ENCODE data around the gene PTPRZ1. TPM values are rescaled to one million over a fixed set of nuclear protein-coding genes. Genes with fewer than 3 reads are reported as not detected.

The PTPRZ1 gene
- total and polyA plus RNA-seq, 2 of the 4 experiments (the other 2 are of a cell fraction): not detected

DNA sequence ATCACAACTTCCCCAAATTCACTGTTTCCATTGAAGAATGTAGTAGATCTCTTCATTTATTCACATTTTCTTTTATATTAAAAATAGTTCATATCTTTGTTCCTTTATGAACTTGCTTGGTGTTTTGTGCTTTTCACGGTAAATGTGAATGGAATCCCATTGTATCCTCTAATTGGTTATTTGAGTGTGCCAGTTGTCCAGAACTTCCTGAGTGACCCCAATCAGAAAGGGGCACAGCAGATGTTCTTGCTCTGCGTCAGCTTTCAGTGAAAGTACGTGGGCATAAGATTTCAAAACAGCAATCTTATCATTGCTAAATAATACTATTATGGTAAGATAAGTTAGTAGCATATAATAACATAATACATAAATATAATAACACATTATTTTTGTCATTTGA lies 47.0 kb downstream of the PTPRZ1 start:
- in situ Hi-C loops (cut with MboI; ENCODE audit: low sequenced_read_pairs) (no loop called here), dilution Hi-C loops (cut with HindIII; ENCODE audit: low sequenced_read_pairs, unreplicated experiment) (no loop called here), intact Hi-C loops (cut with micrococcal nuclease) (no loop called here)
- no peak overlapping the region for H2AFZ ChIP-seq (replicated peaks; ENCODE audit: low read length, poor library complexity)
- no TSS peak for BruUV-seq (replicated peaks)
- no peak overlapping the region for H4K5ac ChIP-seq (ENCODE audit: low read depth, low read length)
- no peaks in the 10 kb centered on the region for H3K36me3 ChIP-seq (ENCODE audit: control insufficient read depth, insufficient read depth, low read length)
- H3K4ac ChIP-seq (ENCODE audit: low read depth, low read length): no peak overlapping the region
- H2BK15ac ChIP-seq (ENCODE audit: low read depth, low read length): no peak overlapping the region
- no peak overlapping the region for H3K4me2 ChIP-seq (ENCODE audit: low read depth, low read length)
- no peaks in the 10 kb centered on the region for H3K79me1 ChIP-seq (ENCODE audit: low read depth in 1 of 2, low read length in 2 of 2)
- no peaks in the 10 kb centered on the region for H3K4me1 ChIP-seq (ENCODE audit: control insufficient read depth, insufficient read depth, low read length)
- ChIA-PET POLR2A (ENCODE audit: unreplicated experiment) (no interaction called here), CTCF (no interaction called here)
- DNase-seq (no peak), ATAC-seq (ENCODE audit: low read depth) (no peak)
- H3K27me3 ChIP-seq (ENCODE audit: control insufficient read depth, insufficient read depth, low read length): no peaks in the 10 kb centered on the region
- no peak overlapping the region for H3K23ac ChIP-seq (ENCODE audit: low read depth, low read length)
- H3K9ac ChIP-seq (ENCODE audit: low read depth, low read length): no peak overlapping the region
- TF ChIP-seq MAFK (IDR thresholded peaks at IDR 0.05; ENCODE audit: low read depth, low read length) (no peak), BHLHE40 (IDR thresholded peaks at IDR 0.05; ENCODE audit: low read depth, low read length) (no peak), RAD21 (IDR thresholded peaks at IDR 0.05; ENCODE audit: low read length) (no peak)
- no peak overlapping the region for H2BK5ac ChIP-seq (ENCODE audit: low read depth, low read length, poor library complexity, severe bottlenecking)
- H2AK5ac ChIP-seq (ENCODE audit: low read depth, low read length): no peak overlapping the region
- no peak overlapping the region for H2BK20ac ChIP-seq (ENCODE audit: low read depth, low read length)
- no peak overlapping the region for H4K91ac ChIP-seq (ENCODE audit: insufficient read depth, low read depth, low read length)
- H3K27ac ChIP-seq (ENCODE audit: insufficient read depth, low read length): no peak overlapping the region
- H3K4me3 ChIP-seq (ENCODE audit: insufficient read depth, low read depth, low read length): no peak overlapping the region
- no peaks in the 10 kb centered on the region for H3K9me3 ChIP-seq (ENCODE audit: control insufficient read depth, insufficient read depth, low read length)
- no peak overlapping the region for H2BK120ac ChIP-seq (ENCODE audit: low read depth, low read length)
- no peaks in the 10 kb centered on the region for H3K9me1 ChIP-seq (ENCODE audit: insufficient read depth, low read length)
- no peaks in the 10 kb centered on the region for H4K20me1 ChIP-seq (ENCODE audit: insufficient read depth, low read length)
- no peak overlapping the region for H4K8ac ChIP-seq (ENCODE audit: low read depth in 2 of 2, low read length in 2 of 2)
- no peak overlapping the region for H3K18ac ChIP-seq (ENCODE audit: low read depth, low read length)
- WGBS, 2 experiments (ENCODE audit: extremely low coverage in 2 of 2, insufficient read length in 1 of 2): no CpG with 5 or more reads among the region's 3 CpGs
- H2AK9ac ChIP-seq (replicated peaks; ENCODE audit: low read depth, low read length, poor library complexity): no peak overlapping the region
- no peak overlapping the region for H3K14ac ChIP-seq (replicated peaks; ENCODE audit: low read depth, low read length)
- H3K56ac ChIP-seq (ENCODE audit: extremely low read depth, insufficient read depth, low read length): no peak overlapping the region
